ENCODE data around the gene CDPF1. TPM values are rescaled to one million over a fixed set of nuclear protein-coding genes. Genes with fewer than 3 reads are reported as not detected.

Gene CDPF1
- total and polyA plus RNA-seq, 2 of the 13 experiments (the other 11 are each of a cell fraction or from before 2014, with no cell fraction given) = 5.2 to 8.1 TPM

GRCh38 chr22:46267431-46268279 lies 17.6 kb upstream of the CDPF1 start, which contains the start of gene TTC38 (continued):
- TF ChIP-seq NFKB2 (CRISPR knock-in tag; IDR thresholded peaks at IDR 0.05; ENCODE audit: borderline replicate concordance) = no peak
- 0 out of 2 replicates have a peak, but pooled peaks have one; percentile 69 for TF ChIP-seq ZNF331 (CRISPR knock-in tag; IDR thresholded peaks at IDR 0.05)
- no peak for TF ChIP-seq MIER2 (CRISPR knock-in tag; IDR thresholded peaks at IDR 0.05)
- no peak for TF ChIP-seq ZNF225 (CRISPR knock-in tag; IDR thresholded peaks at IDR 0.05)
- TF ChIP-seq ZNF264 (CRISPR knock-in tag; IDR thresholded peaks at IDR 0.05) = no peak
- TF ChIP-seq CCDC6 (CRISPR knock-in tag; IDR thresholded peaks at IDR 0.05) = peak; percentile 90
- TF ChIP-seq ZBTB26 (CRISPR knock-in tag; IDR thresholded peaks at IDR 0.05; ENCODE audit: borderline replicate concordance) = peak; percentile 55; the same call in 1 of the 2 replicates
- no peak for TF ChIP-seq ZNF451 (CRISPR knock-in tag; IDR thresholded peaks at IDR 0.05)
- peak; percentile 60; the same call in 1 of the 2 replicates for TF ChIP-seq ATF7-NPFF (CRISPR knock-in tag; IDR thresholded peaks at IDR 0.05; ENCODE audit: low read depth)
- peak; percentile 74; the same call in 1 of the 2 replicates for TF ChIP-seq ZSCAN30 (CRISPR knock-in tag; IDR thresholded peaks at IDR 0.05)
- no peak for TF ChIP-seq TBX3 (IDR thresholded peaks at IDR 0.05; ENCODE audit: borderline replicate concordance)
- TF ChIP-seq, protein P1, sequence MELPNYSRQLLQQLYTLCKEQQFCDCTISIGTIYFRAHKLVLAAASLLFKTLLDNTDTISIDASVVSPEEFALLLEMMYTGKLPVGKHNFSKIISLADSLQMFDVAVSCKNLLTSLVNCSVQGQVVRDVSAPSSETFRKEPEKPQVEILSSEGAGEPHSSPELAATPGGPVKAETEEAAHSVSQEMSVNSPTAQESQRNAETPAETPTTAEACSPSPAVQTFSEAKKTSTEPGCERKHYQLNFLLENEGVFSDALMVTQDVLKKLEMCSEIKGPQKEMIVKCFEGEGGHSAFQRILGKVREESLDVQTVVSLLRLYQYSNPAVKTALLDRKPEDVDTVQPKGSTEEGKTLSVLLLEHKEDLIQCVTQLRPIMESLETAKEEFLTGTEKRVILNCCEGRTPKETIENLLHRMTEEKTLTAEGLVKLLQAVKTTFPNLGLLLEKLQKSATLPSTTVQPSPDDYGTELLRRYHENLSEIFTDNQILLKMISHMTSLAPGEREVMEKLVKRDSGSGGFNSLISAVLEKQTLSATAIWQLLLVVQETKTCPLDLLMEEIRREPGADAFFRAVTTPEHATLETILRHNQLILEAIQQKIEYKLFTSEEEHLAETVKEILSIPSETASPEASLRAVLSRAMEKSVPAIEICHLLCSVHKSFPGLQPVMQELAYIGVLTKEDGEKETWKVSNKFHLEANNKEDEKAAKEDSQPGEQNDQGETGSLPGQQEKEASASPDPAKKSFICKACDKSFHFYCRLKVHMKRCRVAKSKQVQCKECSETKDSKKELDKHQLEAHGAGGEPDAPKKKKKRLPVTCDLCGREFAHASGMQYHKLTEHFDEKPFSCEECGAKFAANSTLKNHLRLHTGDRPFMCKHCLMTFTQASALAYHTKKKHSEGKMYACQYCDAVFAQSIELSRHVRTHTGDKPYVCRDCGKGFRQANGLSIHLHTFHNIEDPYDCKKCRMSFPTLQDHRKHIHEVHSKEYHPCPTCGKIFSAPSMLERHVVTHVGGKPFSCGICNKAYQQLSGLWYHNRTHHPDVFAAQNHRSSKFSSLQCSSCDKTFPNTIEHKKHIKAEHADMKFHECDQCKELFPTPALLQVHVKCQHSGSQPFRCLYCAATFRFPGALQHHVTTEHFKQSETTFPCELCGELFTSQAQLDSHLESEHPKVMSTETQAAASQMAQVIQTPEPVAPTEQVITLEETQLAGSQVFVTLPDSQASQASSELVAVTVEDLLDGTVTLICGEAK (IDR thresholded peaks at IDR 0.05) = no peak
- TF ChIP-seq, protein P1 (CRISPR knock-in tag; IDR thresholded peaks at IDR 0.05) = peak; percentile 40; the same call in 1 of the 2 replicates
- no peak for TF ChIP-seq ZBTB1 (CRISPR knock-in tag; IDR thresholded peaks at IDR 0.05; ENCODE audit: borderline replicate concordance)
- TF ChIP-seq GLI4 (CRISPR knock-in tag; IDR thresholded peaks at IDR 0.05; ENCODE audit: borderline replicate concordance) = no peak; the same call in 1 of the 2 replicates
- TF ChIP-seq MAFK (conservative IDR thresholded peaks at IDR 0.05 in 1 of 2, IDR thresholded peaks at IDR 0.05 in 1 of 2; ENCODE audit: low read length in 2 of 2) = no peak
- peak; percentile 83 for TF ChIP-seq ZC3H13 (CRISPR knock-in tag; IDR thresholded peaks at IDR 0.05)

Measured in HepG2 (cell line).